HG03558 (cell line): ENCODE results near the gene ZNRF4.

ENCODE experiments used
- ATAC-seq: cut with Tn5 transposase; IDR thresholded peaks from one replicate; pipeline ENCODE4 v1.9.1; 2021; ENCODE audit warnings: moderate number of reproducible peaks; ENCODE audit not compliant: unreplicated experiment; ENCODE audit errors: extremely low read depth

The ZNRF4 gene

GRCh38 chr19:5440299-5440698 is 14.9 kb upstream of the ZNRF4 start:
- no peak for ATAC-seq

- no peak for ATAC-seq
These were observed 11.5 kb upstream of the ZNRF4 start for GRCh38 chr19:5443723-5444122.

GRCh38 chr19:5444431-5444830 is 10.8 kb upstream of the ZNRF4 start:
- ATAC-seq = no peak

- ATAC-seq = no peak
These were observed 10.1 kb upstream of the ZNRF4 start for GRCh38 chr19:5445071-5445470.

GRCh38 chr19:5445561-5446055 is 9.6 kb upstream of the ZNRF4 start:
- ATAC-seq = no peak

GRCh38 chr19:5447700-5448311 is 7.4 kb upstream of the ZNRF4 start:
- ATAC-seq = no peak

- no peak for ATAC-seq
These were observed 6.8 kb upstream of the ZNRF4 start for GRCh38 chr19:5448374-5448773.

GRCh38 chr19:5450482-5451126 is 4.6 kb upstream of the ZNRF4 start:
- no peak for ATAC-seq

- ATAC-seq = no peak
These were observed 3.7 kb upstream of the ZNRF4 start for GRCh38 chr19:5451494-5451893.

- ATAC-seq = no peak
These were observed 2.3 kb upstream of the ZNRF4 start for GRCh38 chr19:5452594-5453565.

GRCh38 chr19:5454743-5455142 is 474 bp upstream of the ZNRF4 start:
- no peak for ATAC-seq

GRCh38 chr19:5456130-5456840 is 1.1 kb downstream of the ZNRF4 start:
- no peak for ATAC-seq

- no peak for ATAC-seq
These were observed 1.6 kb downstream of the ZNRF4 start for GRCh38 chr19:5456841-5457200.

- no peak for ATAC-seq
These were observed 2.5 kb downstream of the ZNRF4 start for GRCh38 chr19:5457709-5458108.

- ATAC-seq = no peak
These were observed 3.2 kb downstream of the ZNRF4 start for GRCh38 chr19:5458420-5458819.

GRCh38 chr19:5459360-5459759 is 4.1 kb downstream of the ZNRF4 start:
- ATAC-seq = no peak

- no peak for ATAC-seq
These were observed 5.5 kb downstream of the ZNRF4 start for GRCh38 chr19:5460748-5461147.

GRCh38 chr19:5463959-5464358 is 8.7 kb downstream of the ZNRF4 start:
- ATAC-seq = no peak

GRCh38 chr19:5466072-5466471 is 10.9 kb downstream of the ZNRF4 start:
- no peak for ATAC-seq

- ATAC-seq = no peak
These were observed 11.6 kb downstream of the ZNRF4 start for GRCh38 chr19:5466814-5467291.
